Esophagus muscularis mucosa (tissue), 4 donors: Measurements from ENCODE around the gene ZMIZ1. TPM values are rescaled to one million over a fixed set of nuclear protein-coding genes. Genes with fewer than 3 reads are reported as not detected.

Source experiments
- DNase-seq: peaks from one replicate; pipeline ENCODE4 v3.0.0-alpha.2; 2017; ENCODE audit errors: extremely low spot score
- H3K27ac ChIP-seq, 4 donors: fragments of 200-600 bp; sonication (generic); replicated peaks in 1 of 4; 1 replicate in 3 of 4; 2 replicates in 1 of 4; pipeline ENCODE4 v1.5.1; 2016 to 2019; ENCODE audit warnings: mild to moderate bottlenecking in 1 of 4
- H3K27me3 ChIP-seq, 4 donors: fragments of 200-600 bp; sonication (generic); one replicate each; pipeline versions ENCODE4 v1.5.1 to v1.6.0; 2016 to 2019
- H3K36me3 ChIP-seq, 4 donors: fragments of 200-600 bp; sonication (generic); one replicate each; pipeline ENCODE4 v1.5.1; 2016 to 2019
- H3K4me1 ChIP-seq, 4 donors: fragments of 200-600 bp; sonication (generic); one replicate each; pipeline ENCODE4 v1.5.1; 2016 to 2019
- H3K4me3 ChIP-seq, 4 donors: fragments of 200-600 bp; sonication (generic); 1 replicate in 2 of 4; 2 replicates in 2 of 4; pipeline ENCODE4 v1.5.1; 2016 to 2019; ENCODE audit warnings: mild to moderate bottlenecking in 4 of 4, moderate library complexity in 1 of 4
- H3K9me3 ChIP-seq, 4 donors: fragments of 200-600 bp; sonication (generic); 1 replicate in 3 of 4; 2 replicates in 1 of 4; pipeline ENCODE4 v1.5.1; 2016 to 2019
- EP300 ChIP-seq: sonication (generic); formaldehyde crosslinking; IDR thresholded peaks from one replicate; pipeline ENCODE4 v1.6.1; 2017; ENCODE audit warnings: antibody characterized with exemption
- POLR2A ChIP-seq: fragments of 450-650 bp; IDR thresholded peaks from one replicate; pipeline ENCODE4 v1.6.1; 2017; ENCODE audit warnings: antibody characterized with exemption, moderate library complexity, mild to moderate bottlenecking, low read depth
- POLR2AphosphoS5 ChIP-seq, 2 donors: sonication (generic); formaldehyde crosslinking; IDR thresholded peaks; one replicate each; pipeline ENCODE4 v1.6.1; 2017; ENCODE audit warnings: antibody characterized with exemption in 2 of 2
- WGBS: methylation state at CpG from one replicate; pipeline ENCODE4 v1.1.5; 2018; 5-methylcytosine and 5-hydroxymethylcytosine counted together
- intact Hi-C: fragments of 100-400 bp; cut with DNase I; formaldehyde crosslinking; loops from one replicate; pipeline ENCODE4 v1.15.1; 2023
- total RNA-seq, 4 donors: library from RNA; depleted of rRNA; stranded (reverse); fragments of >200 nt; gene quantifications; one replicate each; pipeline versions ENCODE4 v1.1.0 to v1.2.1, GENCODE V29; 2016
- TF ChIP-seq, protein P1 (sequence below), 3 experiments: fragments of 200-600 bp in 2 of 3; fragments of 450-650 bp in 1 of 3; sonication (generic) in 2 of 3; IDR thresholded peaks; one replicate each; pipeline ENCODE4 v1.5.1; 2017 to 2019; ENCODE audit warnings: antibody characterized with exemption in 3 of 3, mild to moderate bottlenecking in 2 of 3, moderate library complexity in 1 of 3

ZMIZ1 gene
- total RNA-seq, 4 donors from 2014 or later, result 48.7 to 87.2 (median 66.0) TPM

DNA sequence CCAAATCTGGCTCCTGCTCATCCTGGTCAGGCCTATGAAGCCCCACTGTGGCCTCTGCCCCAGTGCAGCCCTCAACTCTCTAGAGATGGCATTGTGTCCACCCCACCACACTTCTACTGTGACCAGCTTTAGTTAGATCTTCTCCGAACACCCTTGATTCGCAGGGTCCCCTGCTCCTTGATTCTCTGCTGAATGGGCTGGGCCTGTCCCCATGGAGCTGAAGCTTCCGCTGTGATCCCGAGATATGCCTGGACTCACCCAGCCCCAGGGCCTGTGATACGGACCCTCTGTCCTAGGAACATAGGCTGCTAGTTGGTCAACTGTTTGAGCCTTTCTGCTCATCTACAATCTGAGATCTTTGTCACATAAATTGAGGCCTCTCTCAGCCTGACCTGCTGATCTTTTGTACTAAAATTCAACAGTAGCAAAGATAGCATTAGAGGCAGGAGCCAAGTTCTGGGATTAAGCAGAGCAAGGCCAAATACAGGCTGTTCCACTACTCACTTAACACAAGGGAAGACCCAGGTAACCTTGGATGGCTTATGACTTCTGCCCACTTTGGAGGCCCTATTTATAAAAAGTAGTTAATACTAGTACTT lies 272.0 kb downstream of the ZMIZ1 start:
- peak overlapping the region in 1 of 4 donors; percentile 48 for H3K27ac ChIP-seq
- WGBS, result 100% methylated on average over 5 of the region's 5 CpGs
- no peak for DNase-seq

DNA sequence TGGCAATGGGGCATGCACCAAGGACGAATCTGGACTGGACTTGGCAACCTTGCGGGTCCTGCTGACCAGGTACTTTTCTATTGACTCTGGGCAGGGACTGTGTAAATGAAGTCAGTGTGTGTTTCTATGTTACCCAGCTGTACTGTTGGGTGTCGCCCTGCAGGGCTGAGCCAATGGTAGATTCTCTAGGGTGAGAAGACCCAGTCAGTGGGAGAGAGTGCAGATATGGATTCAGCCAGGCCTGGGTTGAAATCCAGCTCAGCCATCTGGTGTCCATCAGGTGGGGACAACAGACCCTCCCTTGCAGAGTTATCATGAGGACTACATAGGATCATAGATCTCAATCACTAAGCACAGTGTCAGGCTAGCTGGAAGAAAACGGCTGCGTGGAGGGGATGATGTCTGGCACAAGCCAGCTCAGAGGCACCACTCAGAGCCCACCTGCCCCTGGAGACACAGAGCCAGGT lies 273.6 kb downstream of the ZMIZ1 start:
- DNase-seq, result no peak
- 83% methylated on average over 5 of the region's 5 CpGs for WGBS

More for the DNA sequence above, 272.0 kb downstream of the ZMIZ1 start:
- TF ChIP-seq POLR2A (no peak), EP300 (no peak), POLR2AphosphoS5 (IDR thresholded peaks at IDR 0.05) (no peak)
- TF ChIP-seq, protein P1, sequence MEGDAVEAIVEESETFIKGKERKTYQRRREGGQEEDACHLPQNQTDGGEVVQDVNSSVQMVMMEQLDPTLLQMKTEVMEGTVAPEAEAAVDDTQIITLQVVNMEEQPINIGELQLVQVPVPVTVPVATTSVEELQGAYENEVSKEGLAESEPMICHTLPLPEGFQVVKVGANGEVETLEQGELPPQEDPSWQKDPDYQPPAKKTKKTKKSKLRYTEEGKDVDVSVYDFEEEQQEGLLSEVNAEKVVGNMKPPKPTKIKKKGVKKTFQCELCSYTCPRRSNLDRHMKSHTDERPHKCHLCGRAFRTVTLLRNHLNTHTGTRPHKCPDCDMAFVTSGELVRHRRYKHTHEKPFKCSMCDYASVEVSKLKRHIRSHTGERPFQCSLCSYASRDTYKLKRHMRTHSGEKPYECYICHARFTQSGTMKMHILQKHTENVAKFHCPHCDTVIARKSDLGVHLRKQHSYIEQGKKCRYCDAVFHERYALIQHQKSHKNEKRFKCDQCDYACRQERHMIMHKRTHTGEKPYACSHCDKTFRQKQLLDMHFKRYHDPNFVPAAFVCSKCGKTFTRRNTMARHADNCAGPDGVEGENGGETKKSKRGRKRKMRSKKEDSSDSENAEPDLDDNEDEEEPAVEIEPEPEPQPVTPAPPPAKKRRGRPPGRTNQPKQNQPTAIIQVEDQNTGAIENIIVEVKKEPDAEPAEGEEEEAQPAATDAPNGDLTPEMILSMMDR (IDR thresholded peaks at IDR 0.05), result no peak
- Histone ChIP-seq H3K4me1 (peaks cover 4 to 47% (median 16%) of the 10 kb centered on the region in 4 donors), H3K9me3 (no peaks in the 10 kb centered on the region), H3K4me3 (no peak overlapping the region), H3K36me3 (no peaks in the 10 kb centered on the region), H3K27me3 (no peaks in the 10 kb centered on the region)
- intact Hi-C loops, result no loop called here

DNA sequence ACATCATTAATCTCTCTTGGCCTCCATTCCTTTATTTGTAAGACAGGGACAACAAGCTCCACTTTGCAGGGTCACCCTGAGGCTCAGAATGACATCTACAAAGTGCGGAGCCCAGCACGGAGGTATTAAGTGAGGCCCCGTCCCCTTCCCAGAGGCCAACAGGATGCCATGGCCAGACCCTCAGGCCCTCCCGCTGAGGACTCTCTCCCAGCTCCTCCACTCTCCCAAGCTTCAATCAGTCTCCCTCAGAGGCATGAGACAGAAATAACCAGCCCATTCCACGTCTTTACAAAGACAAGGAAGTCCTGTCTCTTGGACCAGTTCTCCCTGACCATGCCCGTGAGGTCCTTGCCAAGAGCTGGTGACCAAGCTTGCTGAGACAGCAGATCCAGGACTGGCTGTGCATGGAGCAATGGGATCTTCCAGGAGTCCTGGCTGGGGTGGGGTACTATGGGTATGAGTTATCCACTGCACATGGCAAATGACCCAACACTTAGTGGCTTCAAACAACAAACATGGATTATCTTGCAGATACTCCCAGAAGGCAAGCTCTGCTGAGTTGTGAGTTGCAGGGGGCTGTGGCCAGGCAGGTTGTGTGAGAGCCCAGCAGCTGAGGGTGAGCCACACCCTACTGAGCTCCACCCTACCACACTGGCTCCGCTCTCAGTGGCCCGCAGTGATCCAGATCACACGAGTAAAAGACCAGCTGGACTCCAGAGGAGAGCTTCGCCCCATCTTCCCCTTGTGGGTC lies 274.2 kb downstream of the ZMIZ1 start:
- Histone ChIP-seq H3K4me1 (peaks cover 11 to 46% (median 24%) of the 10 kb centered on the region in 4 donors), H3K36me3 (no peaks in the 10 kb centered on the region), H3K4me3 (no peak overlapping the region), H3K27ac (no peak overlapping the region), H3K27me3 (no peaks in the 10 kb centered on the region), H3K9me3 (no peaks in the 10 kb centered on the region)
- intact Hi-C loops, result no loop called here
- DNase-seq, result no peak
- WGBS, result 82% methylated on average over 3 of the region's 10 CpGs
- TF ChIP-seq EP300 (no peak), POLR2AphosphoS5 (IDR thresholded peaks at IDR 0.05) (no peak), POLR2A (no peak)
- TF ChIP-seq, protein P1 (IDR thresholded peaks at IDR 0.05), result no peak

More for the DNA sequence above, 273.6 kb downstream of the ZMIZ1 start:
- Histone ChIP-seq H3K9me3 (no peaks in the 10 kb centered on the region), H3K36me3 (no peaks in the 10 kb centered on the region), H3K27ac (no peak overlapping the region), H3K4me3 (no peak overlapping the region), H3K27me3 (no peaks in the 10 kb centered on the region), H3K4me1 (peaks cover 9 to 41% (median 19%) of the 10 kb centered on the region in 4 donors)
- TF ChIP-seq, protein P1 (IDR thresholded peaks at IDR 0.05), result no peak
- TF ChIP-seq POLR2AphosphoS5 (IDR thresholded peaks at IDR 0.05) (no peak), EP300 (no peak), POLR2A (no peak)
- intact Hi-C loops, result no loop called here

DNA sequence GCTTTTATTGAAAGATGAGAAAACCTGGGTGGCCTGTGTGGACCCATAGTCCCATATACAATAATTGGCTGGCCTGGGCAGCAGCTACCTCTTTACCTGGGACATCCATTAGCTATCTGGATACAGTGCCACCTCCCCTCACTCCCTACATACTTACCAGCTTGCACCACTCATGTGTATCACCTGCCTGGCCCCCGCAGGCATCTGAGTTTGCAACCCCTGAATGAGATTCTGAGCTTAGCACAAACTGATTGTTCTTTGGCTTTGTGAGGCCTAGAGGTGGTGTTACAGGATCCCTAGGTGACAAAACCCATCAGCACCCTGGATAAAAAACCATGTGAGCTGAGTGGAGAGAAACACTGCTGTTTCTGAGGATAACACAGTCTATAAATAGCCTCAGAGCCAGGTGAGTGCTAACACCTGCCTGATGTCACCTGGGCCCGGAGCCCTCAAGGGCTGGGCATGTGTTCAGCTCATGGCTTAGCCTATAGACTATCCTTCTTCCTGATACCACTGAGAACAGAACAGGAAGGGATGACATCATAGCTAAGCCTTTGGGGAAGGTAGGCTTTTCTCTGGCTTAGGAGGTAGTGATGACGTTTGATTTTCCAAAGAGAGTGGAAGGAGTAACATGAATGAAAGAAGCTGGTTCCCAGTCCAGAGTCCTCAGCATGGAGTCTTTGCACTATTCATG lies 275.9 kb downstream of the ZMIZ1 start:
- intact Hi-C loops, result no loop called here
- Histone ChIP-seq H3K27me3 (no peaks in the 10 kb centered on the region), H3K36me3 (peaks cover 2 to 7% (median 5%) of the 10 kb centered on the region in 4 donors), H3K9me3 (no peaks in the 10 kb centered on the region), H3K4me1 (peaks cover 24 to 63% (median 40%) of the 10 kb centered on the region in 4 donors), H3K27ac (no peak overlapping the region), H3K4me3 (no peak overlapping the region)
- DNase-seq, result no peak
- TF ChIP-seq, protein P1 (IDR thresholded peaks at IDR 0.05), result no peak
- TF ChIP-seq EP300 (no peak), POLR2A (no peak), POLR2AphosphoS5 (IDR thresholded peaks at IDR 0.05) (no peak)
- 75% methylated on average over 2 of the region's 3 CpGs for WGBS
